WTC11 (cell line): ENCODE data around the gene COBL. TPM values are rescaled to one million over a fixed set of nuclear protein-coding genes. Genes with fewer than 3 reads are reported as not detected.

ENCODE experiments used
- ATAC-seq: fragments of 200-7000 bp; cut with Tn5 transposase; 2 replicates; pipeline ENCODE4 v1.10.0; 2021; ENCODE audit warnings: mild to moderate bottlenecking, moderate library complexity
- CTCF ChIA-PET: fragments of 300-600 bp; sonication (Branson Sonifier 250); formaldehyde crosslinking; loops from one replicate; lab custom pipeline; 2021; ENCODE audit warnings: antibody characterized with exemption; lab: Charles Lee
- POLR2A ChIA-PET: fragments of 350-600 bp; sonication (Branson Sonifier 250); formaldehyde crosslinking; loops from one replicate; lab custom pipeline; 2021; ENCODE audit warnings: antibody characterized with exemption; lab: Charles Lee
- DNase-seq: peaks from one replicate; pipeline ENCODE4 v3.0.0; 2021; ENCODE audit warnings: low spot score
- H3K27ac Mint-ChIP-seq: 2 replicates; pipeline ENCODE4 v1.8.0; 2021; ENCODE audit warnings: mixed read lengths
- H3K27me3 Mint-ChIP-seq: 2 replicates; pipeline ENCODE4 v1.8.0; 2021; ENCODE audit warnings: low read depth, mild to moderate bottlenecking, moderate library complexity, mixed read lengths
- H3K36me3 Mint-ChIP-seq: 2 replicates; pipeline ENCODE4 v1.8.0; 2021; ENCODE audit warnings: mixed read lengths
- H3K4me1 Mint-ChIP-seq: 2 replicates; pipeline ENCODE4 v1.8.0; 2022; ENCODE audit warnings: mixed read lengths
- H3K4me3 Mint-ChIP-seq: 2 replicates; pipeline ENCODE4 v1.8.0; 2021; ENCODE audit warnings: mild to moderate bottlenecking, moderate library complexity, mixed read lengths
- H3K9me3 Mint-ChIP-seq: 2 replicates; pipeline ENCODE4 v1.8.0; 2021; ENCODE audit warnings: mixed read lengths
- ARID4B ChIP-seq: sonication (generic); formaldehyde crosslinking; IDR thresholded peaks from 2 replicates; pipeline ENCODE4 v1.8.0; 2023; ENCODE audit warnings: missing genetic modification reagents, mild to moderate bottlenecking, borderline replicate concordance
- CBFB ChIP-seq: sonication (generic); formaldehyde crosslinking; IDR thresholded peaks from 2 replicates; pipeline ENCODE4 v1.8.1; 2022; ENCODE audit warnings: mild to moderate bottlenecking, low read depth, missing genetic modification reagents
- E2F4 ChIP-seq: sonication (generic); formaldehyde crosslinking; IDR thresholded peaks from 2 replicates; pipeline ENCODE4 v1.8.1; 2022; ENCODE audit warnings: low read depth, mild to moderate bottlenecking, moderate library complexity, missing genetic modification reagents, borderline replicate concordance
- E2F5 ChIP-seq: sonication (generic); formaldehyde crosslinking; IDR thresholded peaks from 2 replicates; pipeline ENCODE4 v1.8.1; 2022; ENCODE audit warnings: mild to moderate bottlenecking, moderate library complexity, missing genetic modification reagents
- ERG ChIP-seq: fragments of 250-450 bp; sonication (Bioruptor Pico); IDR thresholded peaks from 2 replicates; pipeline ENCODE4 v1.8.0; 2021; ENCODE audit warnings: mild to moderate bottlenecking
- MAX ChIP-seq: sonication (generic); formaldehyde crosslinking; IDR thresholded peaks from 2 replicates; pipeline ENCODE4 v1.8.0; 2022; ENCODE audit warnings: mild to moderate bottlenecking, missing genetic modification reagents
- NFYB ChIP-seq: sonication (generic); formaldehyde crosslinking; conservative IDR thresholded peaks from 2 replicates; pipeline ENCODE4 v1.8.0; 2022; ENCODE audit warnings: low read depth, missing genetic modification reagents
- NR1H2 ChIP-seq: sonication (generic); formaldehyde crosslinking; IDR thresholded peaks from 2 replicates; pipeline ENCODE4 v1.9.0; 2021; ENCODE audit warnings: mild to moderate bottlenecking, moderate library complexity, missing genetic modification reagents
- NR2C2 ChIP-seq: sonication (generic); formaldehyde crosslinking; IDR thresholded peaks from 2 replicates; pipeline ENCODE4 v1.8.0; 2022; ENCODE audit warnings: mild to moderate bottlenecking, missing genetic modification reagents
- NR3C1 ChIP-seq: sonication (generic); formaldehyde crosslinking; conservative IDR thresholded peaks from 2 replicates; pipeline ENCODE4 v1.8.1; 2023; ENCODE audit warnings: low read depth, mild to moderate bottlenecking, missing genetic modification reagents
- PRDM15 ChIP-seq: sonication (generic); formaldehyde crosslinking; IDR thresholded peaks from 2 replicates; pipeline ENCODE4 v1.8.0; 2022; ENCODE audit warnings: missing genetic modification reagents
- RORB ChIP-seq: fragments of 250-450 bp; sonication (Bioruptor Pico); IDR thresholded peaks from 2 replicates; pipeline ENCODE4 v1.9.0; 2021; ENCODE audit warnings: mild to moderate bottlenecking
- SMAD3 ChIP-seq: sonication (generic); formaldehyde crosslinking; IDR thresholded peaks from 2 replicates; pipeline ENCODE4 v1.8.0; 2022; ENCODE audit warnings: missing genetic modification reagents, mild to moderate bottlenecking, borderline replicate concordance
- USF1 ChIP-seq: sonication (generic); formaldehyde crosslinking; IDR thresholded peaks from 2 replicates; pipeline ENCODE4 v1.8.0; 2022; ENCODE audit warnings: mild to moderate bottlenecking, missing genetic modification reagents
- ZBTB43 ChIP-seq: sonication (generic); formaldehyde crosslinking; IDR thresholded peaks from 2 replicates; pipeline ENCODE4 v1.8.1; 2023; ENCODE audit warnings: mild to moderate bottlenecking, missing genetic modification reagents
- ZNF232 ChIP-seq: sonication (generic); formaldehyde crosslinking; IDR thresholded peaks from 2 replicates; pipeline ENCODE4 v1.8.0; 2022; ENCODE audit warnings: mild to moderate bottlenecking, missing genetic modification reagents
- ZNF416 ChIP-seq: fragments of 250-450 bp; sonication (Bioruptor Pico); IDR thresholded peaks from 2 replicates; pipeline ENCODE4 v1.9.0; 2021; ENCODE audit warnings: mild to moderate bottlenecking, inconsistent platforms
- total RNA-seq: library from RNA; stranded (reverse); gene quantifications from 3 replicates; pipeline ENCODE4 v1.2.3, GENCODE V29; 2021

The COBL gene
- total RNA-seq, 1 experiment from 2014 or later, result 36.5 TPM

- no peak for TF ChIP-seq PRDM15 (CRISPR knock-in tag)
- TF ChIP-seq, all 79 proteins: peak for 0
Measured at GRCh38 chr7:51043461-51043860, 273.1 kb downstream of the COBL start (continued).

GRCh38 chr7:51040787-51041186 is 275.8 kb downstream of the COBL start:
- DNase-seq, result no peak
- POLR2A ChIA-PET, result no interaction called here
- CTCF ChIA-PET, result no interaction called here

GRCh38 chr7:51038573-51038972 is 278.0 kb downstream of the COBL start:
- Mint-ChIP-seq H3K36me3 (peaks cover 15% of the 10 kb centered on the region; the same call in 1 of the 2 replicates), H3K9me3 (0 out of 2 replicates have a peak, but pooled peaks cover 5% of the 10 kb centered on the region), H3K27ac (no peak overlapping the region), H3K4me1 (peaks cover 19% of the 10 kb centered on the region), H3K27me3 (no peaks in the 10 kb centered on the region), H3K4me3 (no peak overlapping the region)
- no peak for ATAC-seq
- ChIA-PET POLR2A (no interaction called here), CTCF (no interaction called here)
- no peak for DNase-seq
- TF ChIP-seq ARID4B (CRISPR knock-in tag) (no peak), NR2C2 (CRISPR knock-in tag) (no peak), NR3C1 (CRISPR knock-in tag) (no peak), USF1 (CRISPR knock-in tag) (no peak), MAX (CRISPR knock-in tag) (no peak), RORB (CRISPR knock-in tag) (no peak), NFYB (CRISPR knock-in tag) (no peak), CBFB (no peak), ZNF232 (CRISPR knock-in tag) (no peak), NR1H2 (CRISPR knock-in tag) (no peak), SMAD3 (CRISPR knock-in tag) (no peak), E2F5 (no peak), ERG (CRISPR knock-in tag) (no peak), ZNF416 (CRISPR knock-in tag) (no peak)

More at GRCh38 chr7:51040787-51041186, 275.8 kb downstream of the COBL start:
- TF ChIP-seq E2F4, result no peak
- no peak for TF ChIP-seq ZBTB43 (CRISPR knock-in tag)
- Mint-ChIP-seq H3K27ac (no peak overlapping the region), H3K36me3 (peaks cover 27% of the 10 kb centered on the region), H3K4me1 (peaks cover 2% of the 10 kb centered on the region), H3K9me3 (peaks cover 19% of the 10 kb centered on the region), H3K27me3 (no peaks in the 10 kb centered on the region), H3K4me3 (no peak overlapping the region)
- ATAC-seq, result no peak
